Mammary epithelial cell (primary cell): ENCODE measurements around the gene ARID3A.

Experiments
- CTCF ChIP-seq, 2 donors: IDR thresholded peaks in 1 of 2; conservative IDR thresholded peaks in 1 of 2; 2 replicates each; pipeline ENCODE4 v1.5.1; 2011 to 2012; ENCODE audit warnings: inconsistent platforms in 2 of 2, low read length in 2 of 2, mild to moderate bottlenecking in 2 of 2, control low read depth in 1 of 2, low read depth in 1 of 2; ENCODE audit not compliant: insufficient read depth in 1 of 2; ENCODE audit errors: extremely low read depth in 1 of 2
- EZH2 ChIP-seq: IDR thresholded peaks from 2 replicates; pipeline ENCODE4 v1.6.1; 2012; ENCODE audit warnings: low read length, inconsistent platforms, borderline replicate concordance

GRCh38 chr19:882871-883497 is 42.9 kb upstream of the ARID3A start:
- TF ChIP-seq CTCF (conservative IDR thresholded peaks at IDR 0.05 in 1 of 2, IDR thresholded peaks at IDR 0.05 in 1 of 2; ENCODE audit: extremely low read depth in 1 of 2, insufficient read depth in 1 of 2, low read depth in 1 of 2, low read length in 2 of 2) = no peak
- no peak for TF ChIP-seq EZH2
